Measurements from ENCODE around the gene TMC8. TPM values are rescaled to one million over a fixed set of nuclear protein-coding genes. Genes with fewer than 3 reads are reported as not detected.
"Not testable (repeated sequence)": the region's sequence is repeated elsewhere in the genome, so short reads cannot be mapped to it uniquely, and the experiment has no call there.

TMC8 gene
- total RNA-seq, 1 donor from 2014 or later, result 0.05 TPM

- DNase-seq (ENCODE audit: low read depth), result peak; percentile 81
Measured at GRCh38 chr17:78154903-78155811, 24.6 kb downstream of the TMC8 start.

GRCh38 chr17:78159575-78160158, 29.1 kb downstream of the TMC8 start:
- DNase-seq (ENCODE audit: low read depth), result peak; percentile 63

GRCh38 chr17:78163881-78164747, 33.5 kb downstream of the TMC8 start:
- no peak for DNase-seq (ENCODE audit: low read depth)

GRCh38 chr17:78164748-78165607, 34.4 kb downstream of the TMC8 start:
- no peak for DNase-seq (ENCODE audit: low read depth)

- no peak for DNase-seq (ENCODE audit: low read depth)
Measured at GRCh38 chr17:78166416-78166815, 35.8 kb downstream of the TMC8 start.

- DNase-seq (ENCODE audit: low read depth), result no peak
Measured at GRCh38 chr17:78168242-78168902, 37.8 kb downstream of the TMC8 start, which contains the start of gene SYNGR2. TSS of gene SYNGR2 (plus strand) at chr17:78168581. CDS start at chr17:78168617, 36 bp downstream.

GRCh38 chr17:78168903-78169793, 38.6 kb downstream of the TMC8 start:
- DNase-seq (ENCODE audit: low read depth), result peak; percentile 45

- DNase-seq (ENCODE audit: low read depth), result no peak
Measured at GRCh38 chr17:78170692-78171590, 40.4 kb downstream of the TMC8 start.

- DNase-seq (ENCODE audit: low read depth), result not testable (repeated sequence)
Measured at GRCh38 chr17:78171591-78172248, 41.1 kb downstream of the TMC8 start.

GRCh38 chr17:78172249-78173051, 41.9 kb downstream of the TMC8 start:
- DNase-seq (ENCODE audit: low read depth), result no peak

- no peak for DNase-seq (ENCODE audit: low read depth)
Measured at GRCh38 chr17:78173097-78173715, 42.6 kb downstream of the TMC8 start.

- no peak for DNase-seq (ENCODE audit: low read depth)
Measured at GRCh38 chr17:78174346-78174869, 43.8 kb downstream of the TMC8 start.

- no peak for DNase-seq (ENCODE audit: low read depth)
Measured at GRCh38 chr17:78174870-78175642, 44.5 kb downstream of the TMC8 start.

- DNase-seq (ENCODE audit: low read depth), result no peak
Measured at GRCh38 chr17:78175643-78175981, 45.0 kb downstream of the TMC8 start.

- DNase-seq (ENCODE audit: low read depth), result no peak
Measured at GRCh38 chr17:78176548-78177025, 46.0 kb downstream of the TMC8 start.

GRCh38 chr17:78179372-78179771, 48.8 kb downstream of the TMC8 start:
- peak; percentile 51 for DNase-seq (ENCODE audit: low read depth)

Data from renal cortical epithelial cell (primary cell).